PC-9 (cell line): ENCODE measurements around the gene CFAP73. TPM values are rescaled to one million over a fixed set of nuclear protein-coding genes. Genes with fewer than 3 reads are reported as not detected.

ENCODE experiments used
- BruUV-seq: library from RNA; stranded (reverse); fragments of 400-500 nt; replicated peaks from 2 replicates; lab custom pipeline; 2021; lab: Mats Ljungman, UMichigan
- CTCF ChIA-PET: fragments of 300-600 bp; sonication (Branson Sonifier 250); formaldehyde crosslinking; loops from one replicate; lab custom pipeline; 2022; ENCODE audit warnings: antibody characterized with exemption; lab: Charles Lee
- POLR2A ChIA-PET: fragments of 300-600 bp; sonication (Branson Sonifier 250); formaldehyde crosslinking; loops from one replicate; lab custom pipeline; 2022; ENCODE audit warnings: antibody characterized with exemption; ENCODE audit not compliant: unreplicated experiment; lab: Charles Lee
- DNase-seq, 2 experiments: peaks; one replicate each; pipeline versions ENCODE4 v3.0.0 to v3.0.0-alpha.2; 2015 to 2022; ENCODE audit warnings: mixed read lengths in 1 of 2
- H2AFZ ChIP-seq: fragments of 200-600 bp; sonication (generic); 2 replicates; pipeline ENCODE4 v1.8.1; 2017; ENCODE audit warnings: antibody characterized with exemption
- H3F3A ChIP-seq: fragments of 200-600 bp; sonication (generic); 2 replicates; pipeline ENCODE4 v1.8.1; 2017; ENCODE audit warnings: antibody characterized with exemption, mild to moderate bottlenecking, low read depth; ENCODE audit not compliant: insufficient read depth
- H3K27ac ChIP-seq: fragments of 200-600 bp; sonication (generic); 2 replicates; pipeline ENCODE4 v1.6.1; 2016; ENCODE audit warnings: mixed run types
- H3K27me3 ChIP-seq: fragments of 200-600 bp; sonication (generic); 2 replicates; pipeline ENCODE4 v1.6.1; 2016; ENCODE audit warnings: low read depth, mixed run types; ENCODE audit not compliant: insufficient read depth
- H3K36me3 ChIP-seq: fragments of 200-600 bp; sonication (generic); 2 replicates; pipeline ENCODE4 v1.6.1; 2016; ENCODE audit warnings: low read depth, mixed run types
- H3K4me1 ChIP-seq: fragments of 200-600 bp; sonication (generic); replicated peaks from 2 replicates; pipeline ENCODE4 v1.6.1; 2016; ENCODE audit warnings: mixed run types; ENCODE audit not compliant: insufficient read depth
- H3K4me2 ChIP-seq: fragments of 200-600 bp; sonication (generic); 2 replicates; pipeline ENCODE4 v1.6.1; 2017; ENCODE audit warnings: mixed run types
- H3K4me3 ChIP-seq: fragments of 200-600 bp; sonication (generic); 2 replicates; pipeline ENCODE4 v1.6.1; 2016; ENCODE audit warnings: mixed run types
- H3K79me2 ChIP-seq: fragments of 200-600 bp; sonication (generic); 2 replicates; pipeline ENCODE4 v1.6.1; 2017; ENCODE audit warnings: low read depth, mixed run types
- H3K9me2 ChIP-seq: fragments of 200-600 bp; sonication (generic); 2 replicates; pipeline ENCODE4 v1.8.1; 2017; ENCODE audit warnings: mild to moderate bottlenecking; ENCODE audit not compliant: insufficient read depth
- H3K9me3 ChIP-seq: fragments of 200-600 bp; sonication (generic); 2 replicates; pipeline ENCODE4 v1.8.1; 2016; ENCODE audit warnings: low read depth; ENCODE audit not compliant: insufficient read depth
- H4K20me1 ChIP-seq: fragments of 200-600 bp; sonication (generic); 2 replicates; pipeline ENCODE4 v1.8.1; 2017; ENCODE audit not compliant: insufficient read depth
- CTCF ChIP-seq: fragments of 200-600 bp; sonication (generic); conservative IDR thresholded peaks from 2 replicates; pipeline ENCODE4 v1.6.1; 2017; ENCODE audit warnings: mixed run types, antibody characterized with exemption, mild to moderate bottlenecking, moderate library complexity
- EZH2 ChIP-seq: fragments of 200-600 bp; sonication (generic); IDR thresholded peaks from 2 replicates; pipeline ENCODE4 v1.8.0; 2017; ENCODE audit warnings: antibody characterized with exemption, low read depth
- intact Hi-C: fragments of 100-400 bp; cut with micrococcal nuclease; formaldehyde crosslinking; loops from one replicate; pipeline ENCODE4 v1.10.0; 2022; ENCODE audit not compliant: unreplicated experiment
- total RNA-seq: library from RNA; stranded (reverse); gene quantifications from 2 replicates; pipeline ENCODE4 v1.2.3, GENCODE V29; 2021

Gene CFAP73
- total RNA-seq, 1 experiment from 2014 or later, result 1.9 TPM

GRCh38 chr12:113135178-113136127 is 14.1 kb upstream of the CFAP73 start, which contains the start of gene RASAL1:
Gene RASAL1 (minus strand): TSS chr12:113135761. CDS start chr12:113135462, 299 bp downstream.
- TF ChIP-seq EZH2, result no peak
- peak; percentile 73 for TF ChIP-seq CTCF
- Histone ChIP-seq H3F3A (peaks cover 25% of the 10 kb centered on the region), H3K36me3 (no peaks in the 10 kb centered on the region), H3K9me2 (no peaks in the 10 kb centered on the region), H3K9me3 (no peaks in the 10 kb centered on the region), H4K20me1 (no peaks in the 10 kb centered on the region; the same call in 1 of the 2 replicates), H3K27ac (peak within 1 kb of the TSS; percentile 93), H3K27me3 (no peaks in the 10 kb centered on the region), H3K79me2 (peaks cover 15% of the 10 kb centered on the region), H3K4me1 (peaks cover 38% of the 10 kb centered on the region), H3K4me2 (peak within 1 kb of the TSS; percentile 90), H2AFZ (peak within 1 kb of the TSS; percentile 98), H3K4me3 (peak within 1 kb of the TSS; percentile 91)
- BruUV-seq, result TSS peak; percentile 46
- ChIA-PET POLR2A (no interaction called here), CTCF (interaction anchor here (0.5 to 1.8 kb wide), 7 partner anchors 14 to 673 kb away, joined by 3 to 21 read pairs (median 4); partner anchors contain the start of genes CFAP73 and DDX54)
- intact Hi-C loops, result loop anchor here (2.0 to 5.0 kb wide), 2 partner anchors 17 to 38 kb away; no protein-coding TSS in a partner anchor
- peak; percentile 74 to 97 for DNase-seq

- DNase-seq, result peak in 1 of 2 experiments; percentile 36
- no peak for TF ChIP-seq CTCF
- no peak for TF ChIP-seq EZH2
- H3K9me2 ChIP-seq, result no peaks in the 10 kb centered on the region
- peaks cover 25% of the 10 kb centered on the region for H3F3A ChIP-seq
- ChIA-PET POLR2A (no interaction called here), CTCF (interaction anchor here (0.5 to 1.8 kb wide), 2 partner anchors 17 to 134 kb away, joined by 5 to 21 read pairs; no protein-coding TSS in a partner anchor)
- no peaks in the 10 kb centered on the region for H3K36me3 ChIP-seq
- no peaks in the 10 kb centered on the region for H3K27me3 ChIP-seq
- H3K4me1 ChIP-seq, result peaks cover 38% of the 10 kb centered on the region
- no peaks in the 10 kb centered on the region for H3K9me3 ChIP-seq
- peak overlapping the region; percentile 45; the same call in 1 of the 2 replicates for H2AFZ ChIP-seq
- BruUV-seq, result no TSS peak
- H3K4me2 ChIP-seq, result peak overlapping the region; percentile 90
- peak overlapping the region; percentile 93 for H3K27ac ChIP-seq
- H4K20me1 ChIP-seq, result no peaks in the 10 kb centered on the region; the same call in 1 of the 2 replicates
- H3K4me3 ChIP-seq, result peak overlapping the region; percentile 42; the same call in 1 of the 2 replicates
- peaks cover 15% of the 10 kb centered on the region for H3K79me2 ChIP-seq
- intact Hi-C loops, result loop anchor here (5.0 kb wide), 1 partner anchor 39 kb away; no protein-coding TSS in a partner anchor
These were observed 13.2 kb upstream of the CFAP73 start for GRCh38 chr12:113136128-113136989.
